Heart right ventricle (tissue), 16 donors: ENCODE results near the gene KRT81. TPM values are rescaled to one million over a fixed set of nuclear protein-coding genes. Genes with fewer than 3 reads are reported as not detected.
"Not testable (repeated sequence)": the region's sequence is repeated elsewhere in the genome, so short reads cannot be mapped to it uniquely, and the experiment has no call there.

Source experiments
- ATAC-seq, 8 donors: fragments of 200-7000 bp; cut with Tn5 transposase; one replicate each; pipeline ENCODE4 v1.9.1; 2020; ENCODE audit warnings: mild to moderate bottlenecking in 8 of 8, moderate library complexity in 8 of 8, moderate number of reproducible peaks in 1 of 8
- DNase-seq, 2 donors: peaks; one replicate each; pipeline ENCODE4 v3.0.0-alpha.2; 2020
- H3K27ac ChIP-seq, 10 donors: fragments of 200-600 bp; sonication (generic) in 2 of 10; one replicate each; pipeline versions ENCODE4 v1.5.0 to v1.8.0; 2020 to 2022; ENCODE audit warnings: mild to moderate bottlenecking in 3 of 10
- H3K27me3 ChIP-seq, 7 donors: fragments of 200-600 bp; one replicate each; pipeline ENCODE4 v1.8.0; 2021 to 2022; ENCODE audit warnings: mild to moderate bottlenecking in 2 of 7
- H3K36me3 ChIP-seq, 9 donors: fragments of 200-600 bp; sonication (generic) in 1 of 9; one replicate each; pipeline versions ENCODE4 v1.5.0 to v1.8.0; 2020 to 2022; ENCODE audit warnings: mild to moderate bottlenecking in 2 of 9
- H3K4me1 ChIP-seq, 9 donors: fragments of 200-600 bp; sonication (generic) in 1 of 9; one replicate each; pipeline versions ENCODE4 v1.5.0 to v1.8.0; 2020 to 2022; ENCODE audit warnings: mild to moderate bottlenecking in 4 of 9
- H3K4me3 ChIP-seq, 10 donors: fragments of 200-600 bp; sonication (generic) in 2 of 10; one replicate each; pipeline versions ENCODE4 v1.5.0 to v1.8.0; 2020 to 2022; ENCODE audit warnings: mild to moderate bottlenecking in 7 of 10, moderate library complexity in 2 of 10
- H3K9me3 ChIP-seq, 11 donors: fragments of 200-600 bp in 10 of 11; sonication (generic) in 2 of 11; one replicate each; pipeline versions ENCODE4 v1.5.0 to v1.8.0; 2013 to 2022; ENCODE audit warnings: mild to moderate bottlenecking in 2 of 11, control low read depth in 1 of 11, moderate library complexity in 1 of 11
- WGBS, 2 donors: extraction: QIAGEN DNeasy Blood & Tissue Kit; methylation state at CpG; one replicate each; pipeline ENCODE4 v1.1.7; 2013; ENCODE audit warnings: inconsistent platforms in 1 of 2; 5-methylcytosine and 5-hydroxymethylcytosine counted together
- intact Hi-C, 10 donors: fragments of 100-400 bp; cut with DNase I; formaldehyde crosslinking; loops; one replicate each; pipeline versions ENCODE4 v1.11.1 to v1.14.2; 2022
- polyA plus RNA-seq, 2 donors: library from polyadenylated mRNA; stranded (reverse); fragments of 200-250 nt; gene quantifications; one replicate each; pipeline ENCODE4 v1.2.3, GENCODE V29; 2013
- total RNA-seq, 10 donors: library from RNA; stranded (reverse); fragmentation: NEBNext Ultra II Directional in 3 of 10; extraction: Animal tissue kit (Norgen Biotek cat#: 25700) in 3 of 10; gene quantifications; one replicate each; pipeline versions ENCODE4 v1.2.1 to v1.2.4, GENCODE V29; 2021 to 2023
- TF ChIP-seq, protein P1 (sequence below), 9 donors: fragments of 200-600 bp; sonication (generic) in 2 of 9; IDR thresholded peaks; one replicate each; pipeline versions ENCODE4 v1.5.0 to v1.8.0; 2021 to 2022; ENCODE audit warnings: antibody characterized with exemption in 9 of 9, mild to moderate bottlenecking in 5 of 9, moderate library complexity in 1 of 9
- donor health status: Arrhythmogenic right ventricular cardiomyopathy.
- donor health status: ischemic (EF 13 %, LVEDD 7.1; RV severe dilation, severe dysfunction).
- donor health status: healthy with polysubstance abuse.
- donor health status: DM: no; HTN: yes; CAD: no.
- donor health status: DM: no; HTN: no; CAD: no.
- donor health status: ischemic (EF 25% LVEDD 6.9; RV normal size, moderate dysfunction).
- donor health status: ischemic (EF 25% LVEDD 5.7; RV mildly dilated, moderate dysfunction).
- donor health status: healthy.
- donor health status: DM: yes; HTN: yes; CAD: no.
- donor health status: Ischemic cardiomyopathy.
- donor health status: ischemic (EF 35%, LVEDD 5.7; RV mildly dilated, moderate dysfunction).
- donor health status: nonischemic (EF 11% LVEDD 7.7; RV severe dilation, severe dysfunction).
- donor health status: DM: yes; HTN: yes; CAD: no.
- donor health status: PGD.
- donor health status: ischemic (EF 29% LVEDD 5.4; RV normal size, mild dysfunction).
- donor health status: nonischemic (EF 23%, LVEDD 6.1; RV moderate dilation, normal function).

Gene KRT81
- total and polyA plus RNA-seq, 12 donors, result not detected

DNA sequence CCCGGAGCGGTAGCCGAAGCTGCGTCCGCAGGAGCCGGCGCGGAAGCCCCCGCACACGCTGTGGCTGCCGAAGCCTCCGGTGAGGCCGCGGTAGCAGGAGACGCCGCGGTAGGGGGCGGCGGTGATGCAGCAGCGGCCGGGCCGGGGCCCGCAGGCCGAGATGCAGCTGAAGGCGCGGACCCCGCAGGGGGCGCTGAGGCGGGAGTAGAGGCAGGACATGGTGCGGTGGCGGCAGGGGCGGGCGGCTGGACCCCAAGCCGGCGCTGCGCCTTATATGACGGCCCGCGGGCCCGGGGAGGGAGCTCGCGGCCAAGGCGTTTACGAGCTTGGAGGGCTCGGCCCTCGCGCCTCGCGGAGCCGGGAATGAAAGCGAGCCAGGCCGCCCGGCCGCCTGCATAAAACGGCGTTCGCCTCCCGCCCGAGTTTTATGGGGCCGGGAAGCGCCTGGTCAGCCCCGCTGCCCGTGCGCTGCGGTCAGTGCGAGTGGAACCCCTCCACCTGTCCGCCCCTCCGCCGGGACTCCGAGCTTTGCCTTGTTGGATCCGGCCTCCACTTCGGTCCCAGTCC is 32.9 kb downstream of the KRT81 start:
- peak overlapping the region in 6 of 10 donors; percentile 5 to 27 (median 20) for H3K4me3 ChIP-seq
- peak in 3 of 8 donors; percentile 22 to 46 (median 37) for ATAC-seq
- peaks cover 16 to 99% (median 81%) of the 10 kb centered on the region in 7 donors for H3K27me3 ChIP-seq

DNA sequence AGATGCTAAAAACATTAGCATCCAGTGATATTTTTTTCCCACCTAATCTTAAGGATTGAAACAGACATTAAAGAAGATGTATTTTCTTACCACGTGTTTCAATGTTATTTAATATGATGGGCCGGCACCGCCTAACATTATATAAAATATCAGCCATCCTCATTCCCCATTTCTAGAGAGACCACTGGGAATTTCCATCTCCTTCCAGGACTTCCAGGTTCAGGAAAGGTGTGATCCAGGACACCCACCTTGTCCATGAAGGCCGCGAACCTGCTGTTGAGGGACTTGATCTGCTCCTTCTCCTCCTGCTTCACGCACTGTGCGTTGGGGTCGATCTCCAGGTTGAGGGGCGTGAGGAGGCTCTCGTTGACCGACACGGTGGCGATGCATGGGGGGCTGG is 33.4 kb downstream of the KRT81 start:
- Histone ChIP-seq H3K27me3 (peaks cover 16 to 97% (median 84%) of the 10 kb centered on the region in 7 donors), H3K4me3 (peak overlapping the region in 1 of 10 donors; percentile 5)
- H3K4me1 ChIP-seq, ATAC-seq, intact Hi-C loops, H3K36me3 ChIP-seq, H3K9me3 ChIP-seq, DNase-seq, H3K27ac ChIP-seq: not testable (repeated sequence)
- 46 to 52% methylated on average over 12 to 13 of the region's 13 CpGs for WGBS, 2 donors

More for the DNA sequence above, 32.9 kb downstream of the KRT81 start:
- no peaks in the 10 kb centered on the region for H3K36me3 ChIP-seq
- intact Hi-C loops, result no loop called here
- H3K9me3 ChIP-seq, result no peaks in the 10 kb centered on the region
- H3K27ac ChIP-seq, result no peak overlapping the region
- peaks cover 5 to 9% (median 6%) of the 10 kb centered on the region in 9 donors for H3K4me1 ChIP-seq
- TF ChIP-seq, protein P1, sequence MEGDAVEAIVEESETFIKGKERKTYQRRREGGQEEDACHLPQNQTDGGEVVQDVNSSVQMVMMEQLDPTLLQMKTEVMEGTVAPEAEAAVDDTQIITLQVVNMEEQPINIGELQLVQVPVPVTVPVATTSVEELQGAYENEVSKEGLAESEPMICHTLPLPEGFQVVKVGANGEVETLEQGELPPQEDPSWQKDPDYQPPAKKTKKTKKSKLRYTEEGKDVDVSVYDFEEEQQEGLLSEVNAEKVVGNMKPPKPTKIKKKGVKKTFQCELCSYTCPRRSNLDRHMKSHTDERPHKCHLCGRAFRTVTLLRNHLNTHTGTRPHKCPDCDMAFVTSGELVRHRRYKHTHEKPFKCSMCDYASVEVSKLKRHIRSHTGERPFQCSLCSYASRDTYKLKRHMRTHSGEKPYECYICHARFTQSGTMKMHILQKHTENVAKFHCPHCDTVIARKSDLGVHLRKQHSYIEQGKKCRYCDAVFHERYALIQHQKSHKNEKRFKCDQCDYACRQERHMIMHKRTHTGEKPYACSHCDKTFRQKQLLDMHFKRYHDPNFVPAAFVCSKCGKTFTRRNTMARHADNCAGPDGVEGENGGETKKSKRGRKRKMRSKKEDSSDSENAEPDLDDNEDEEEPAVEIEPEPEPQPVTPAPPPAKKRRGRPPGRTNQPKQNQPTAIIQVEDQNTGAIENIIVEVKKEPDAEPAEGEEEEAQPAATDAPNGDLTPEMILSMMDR (IDR thresholded peaks at IDR 0.05), result peak in 1 of 9 donors; percentile 14
- WGBS, 2 donors, result 6 to 7% methylated on average over 54 to 72 of the region's 72 CpGs
- peak in 1 of 2 donors; percentile 33 for DNase-seq

DNA sequence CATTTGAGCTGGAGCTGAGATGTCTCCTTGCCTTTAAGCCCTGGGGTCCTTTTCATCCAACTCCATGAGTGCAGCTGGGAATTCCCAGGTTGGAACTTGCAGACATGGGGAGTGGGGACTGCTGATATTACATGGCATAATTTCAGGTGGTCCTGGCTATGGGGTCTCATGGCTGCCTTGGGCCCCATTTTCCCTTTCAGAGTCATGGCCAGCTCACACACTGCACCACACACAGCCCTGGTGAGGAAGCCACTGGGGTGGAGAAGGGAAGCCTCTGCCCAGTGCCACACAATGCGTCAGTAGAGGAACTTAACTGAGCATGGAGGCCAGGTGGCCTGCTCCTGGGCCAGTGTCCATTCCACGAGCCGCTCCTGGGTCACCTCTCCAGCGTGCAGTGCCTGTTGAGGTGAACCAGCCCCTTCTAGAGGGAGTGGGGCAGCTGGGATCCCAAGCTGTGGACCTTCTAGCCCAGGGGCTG is 34.2 kb downstream of the KRT81 start:
- intact Hi-C loops, result no loop called here
- TF ChIP-seq, protein P1 (IDR thresholded peaks at IDR 0.05), result no peak
- 92% methylated on average over 4 of the region's 4 CpGs for WGBS, 2 donors
- peaks cover 16 to 89% (median 80%) of the 10 kb centered on the region in 7 donors for H3K27me3 ChIP-seq
- ATAC-seq (no peak), DNase-seq (no peak)
- H3K27ac ChIP-seq, result no peak overlapping the region
- H3K36me3 ChIP-seq, result no peaks in the 10 kb centered on the region
- H3K9me3 ChIP-seq, result no peaks in the 10 kb centered on the region
- no peak overlapping the region for H3K4me3 ChIP-seq
- H3K4me1 ChIP-seq, result peaks cover 5 to 9% (median 6%) of the 10 kb centered on the region in 9 donors

DNA sequence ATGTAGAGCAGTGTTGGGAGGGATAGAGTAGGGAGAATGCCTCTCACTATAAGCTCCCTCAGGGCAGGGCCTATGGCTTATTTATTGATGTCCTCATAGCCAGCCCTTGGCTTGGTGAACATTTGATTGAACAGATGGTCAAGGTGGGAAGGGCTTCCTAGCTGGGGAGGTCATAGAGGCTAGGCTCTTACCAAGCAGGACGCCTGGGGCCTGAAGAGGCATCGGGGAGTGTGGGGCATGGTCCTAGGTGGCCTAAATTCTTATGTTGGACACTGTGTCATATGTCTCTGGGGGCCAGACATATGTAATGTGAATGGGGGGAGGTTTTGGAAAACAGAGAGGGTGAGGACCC is 34.8 kb downstream of the KRT81 start:
- H3K27me3 ChIP-seq, result peaks cover 16 to 84% (median 76%) of the 10 kb centered on the region in 7 donors
- H3K9me3 ChIP-seq, result no peaks in the 10 kb centered on the region
- no peak overlapping the region for H3K27ac ChIP-seq
- ATAC-seq (no peak), DNase-seq (no peak)
- 61 to 86% methylated on average over 2 of the region's 2 CpGs for WGBS, 2 donors
- no peak overlapping the region for H3K4me3 ChIP-seq
- intact Hi-C loops, result no loop called here
- peaks cover 5 to 9% (median 6%) of the 10 kb centered on the region in 9 donors for H3K4me1 ChIP-seq
- TF ChIP-seq, protein P1 (IDR thresholded peaks at IDR 0.05), result no peak
- no peaks in the 10 kb centered on the region for H3K36me3 ChIP-seq

DNA sequence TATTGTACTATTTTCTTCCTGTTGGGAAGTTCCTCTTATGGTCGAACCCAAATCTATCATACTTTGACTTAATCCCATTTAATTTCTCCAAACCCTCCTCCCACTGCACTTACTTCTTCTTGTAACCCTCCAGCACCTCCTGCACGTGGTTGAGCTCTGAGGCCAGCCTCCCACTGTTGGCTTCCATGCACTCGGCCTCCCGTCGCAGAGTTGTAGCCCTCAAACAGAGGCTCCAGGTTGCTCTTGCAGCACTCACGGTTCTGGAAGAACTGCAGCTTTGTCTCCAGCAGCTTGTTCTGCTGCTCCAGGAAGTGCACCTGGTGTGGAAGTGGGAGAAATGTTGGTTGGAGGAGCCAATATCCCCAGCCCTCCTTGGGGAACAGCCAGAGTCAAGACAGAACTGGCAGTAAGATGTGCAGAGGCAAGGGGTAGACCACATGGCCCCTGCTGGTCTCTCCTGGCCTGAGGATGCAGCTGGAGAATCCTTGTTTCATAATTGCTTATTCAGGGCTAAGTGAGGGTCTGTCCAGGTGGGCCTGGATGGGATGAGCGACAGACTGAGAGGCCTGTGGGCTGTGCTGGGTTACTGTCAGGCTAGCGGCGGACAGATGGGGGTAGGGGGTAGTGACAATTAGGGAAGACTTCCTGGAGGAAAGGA is 35.3 kb downstream of the KRT81 start:
- intact Hi-C loops, result no loop called here
- H3K4me3 ChIP-seq, result no peak overlapping the region
- no peak overlapping the region for H3K27ac ChIP-seq
- TF ChIP-seq, protein P1 (IDR thresholded peaks at IDR 0.05), result no peak
- no peaks in the 10 kb centered on the region for H3K36me3 ChIP-seq
- DNase-seq, result no peak
- no peak for ATAC-seq
- H3K9me3 ChIP-seq, result no peaks in the 10 kb centered on the region
- H3K4me1 ChIP-seq, result peaks cover 5 to 9% (median 6%) of the 10 kb centered on the region in 9 donors
- 83 to 84% methylated on average over 9 of the region's 9 CpGs for WGBS, 2 donors
- peaks cover 16 to 82% (median 72%) of the 10 kb centered on the region in 7 donors for H3K27me3 ChIP-seq
